ENCODE results near the gene CTSC. TPM values are rescaled to one million over a fixed set of nuclear protein-coding genes. Genes with fewer than 3 reads are reported as not detected.

CTSC gene
- polyA plus RNA-seq, 1 donor from 2014 or later = 5.2 TPM

- H3K27ac ChIP-seq (ENCODE audit: low read length) = no peak overlapping the region
These were observed 24.9 kb downstream of the CTSC start for GRCh38 chr11:88312628-88313027.

GRCh38 chr11:88310246-88310645 is 27.3 kb downstream of the CTSC start:
- no peaks in the 10 kb centered on the region for H3K9me3 ChIP-seq (ENCODE audit: low read length)
- H3K9ac ChIP-seq (ENCODE audit: low read length) = no peak overlapping the region
- no peak overlapping the region for H3K27ac ChIP-seq (ENCODE audit: low read length)
- H4K20me1 ChIP-seq (ENCODE audit: insufficient read depth) = no peaks in the 10 kb centered on the region
- no peak overlapping the region for H3K4me3 ChIP-seq (ENCODE audit: low read length)
- no peaks in the 10 kb centered on the region for H3K27me3 ChIP-seq (ENCODE audit: insufficient read depth, low read depth, low read length)
- H3K36me3 ChIP-seq (ENCODE audit: insufficient read depth, low read length) = no peaks in the 10 kb centered on the region
- H3K9me2 ChIP-seq (ENCODE audit: insufficient read depth, low read length) = no peaks in the 10 kb centered on the region
- H2AFZ ChIP-seq (ENCODE audit: low read depth, low read length) = no peak overlapping the region
- H3K79me2 ChIP-seq (replicated peaks; ENCODE audit: insufficient read depth, low read length) = no peaks in the 10 kb centered on the region
- no peaks in the 10 kb centered on the region for H3F3A ChIP-seq (ENCODE audit: insufficient read depth, low read length, poor library complexity, severe bottlenecking)
- no peak overlapping the region for H3K4me2 ChIP-seq (ENCODE audit: low read length)
- TF ChIP-seq EP300 (conservative IDR thresholded peaks at IDR 0.05; ENCODE audit: poor library complexity, severe bottlenecking) (no peak), TAF1 (IDR thresholded peaks at IDR 0.05; ENCODE audit: low read depth) (no peak), CTCF (IDR thresholded peaks at IDR 0.05; ENCODE audit: poor library complexity, severe bottlenecking) (no peak), EZH2 (IDR thresholded peaks at IDR 0.05; ENCODE audit: borderline replicate concordance, insufficient read depth, low read length, poor library complexity, severe bottlenecking) (no peak), MXI1 (conservative IDR thresholded peaks at IDR 0.05; ENCODE audit: poor library complexity, severe bottlenecking) (no peak), RAD21 (conservative IDR thresholded peaks at IDR 0.05) (no peak), POLR2AphosphoS5 (IDR thresholded peaks at IDR 0.05) (no peak), SMC3 (conservative IDR thresholded peaks at IDR 0.05; ENCODE audit: poor library complexity) (no peak)

More at GRCh38 chr11:88312628-88313027, 24.9 kb downstream of the CTSC start:
- Histone ChIP-seq H3K36me3 (ENCODE audit: insufficient read depth, low read length) (no peaks in the 10 kb centered on the region), H3K9me2 (ENCODE audit: insufficient read depth, low read length) (no peaks in the 10 kb centered on the region), H3K27me3 (ENCODE audit: insufficient read depth, low read depth, low read length) (no peaks in the 10 kb centered on the region), H3K79me2 (replicated peaks; ENCODE audit: insufficient read depth, low read length) (no peaks in the 10 kb centered on the region), H3K4me3 (ENCODE audit: low read length) (no peak overlapping the region), H3K4me2 (ENCODE audit: low read length) (no peak overlapping the region), H3K9me3 (ENCODE audit: low read length) (no peaks in the 10 kb centered on the region), H4K20me1 (ENCODE audit: insufficient read depth) (no peaks in the 10 kb centered on the region), H3F3A (ENCODE audit: insufficient read depth, low read length, poor library complexity, severe bottlenecking) (no peaks in the 10 kb centered on the region), H3K9ac (ENCODE audit: low read length) (no peak overlapping the region), H2AFZ (ENCODE audit: low read depth, low read length) (no peak overlapping the region)
- TF ChIP-seq EZH2 (IDR thresholded peaks at IDR 0.05; ENCODE audit: borderline replicate concordance, insufficient read depth, low read length, poor library complexity, severe bottlenecking) (no peak), TAF1 (IDR thresholded peaks at IDR 0.05; ENCODE audit: low read depth) (no peak), EP300 (conservative IDR thresholded peaks at IDR 0.05; ENCODE audit: poor library complexity, severe bottlenecking) (no peak), POLR2AphosphoS5 (IDR thresholded peaks at IDR 0.05) (no peak), RAD21 (conservative IDR thresholded peaks at IDR 0.05) (no peak), SMC3 (conservative IDR thresholded peaks at IDR 0.05; ENCODE audit: poor library complexity) (no peak), CTCF (IDR thresholded peaks at IDR 0.05; ENCODE audit: poor library complexity, severe bottlenecking) (no peak), MXI1 (conservative IDR thresholded peaks at IDR 0.05; ENCODE audit: poor library complexity, severe bottlenecking) (no peak), REST (IDR thresholded peaks at IDR 0.05; ENCODE audit: borderline replicate concordance) (no peak)
